ENCODE measurements around the gene PPP4R3B. TPM values are rescaled to one million over a fixed set of nuclear protein-coding genes. Genes with fewer than 3 reads are reported as not detected.

PPP4R3B gene
- 9.2 and 11.6 TPM in 2 replicates for total RNA-seq (2014; rRNA removed; shearing (Covaris generic); ENCODE audit: low replicate concordance)

GRCh38 chr2:55617175-55618024, at the start of gene PPP4R3B:
PPP4R3B (minus strand) TSS chr2:55617622; CDS start chr2:55617285, 337 bp downstream.
- in situ Hi-C loops (cut with HindIII; ENCODE audit: low pct_unique_long_range_greater_than_20kb, low sequenced_read_pairs) = no loop called here
- peak; percentile 100 for DNase-seq (ENCODE audit: low read depth)

DNA sequence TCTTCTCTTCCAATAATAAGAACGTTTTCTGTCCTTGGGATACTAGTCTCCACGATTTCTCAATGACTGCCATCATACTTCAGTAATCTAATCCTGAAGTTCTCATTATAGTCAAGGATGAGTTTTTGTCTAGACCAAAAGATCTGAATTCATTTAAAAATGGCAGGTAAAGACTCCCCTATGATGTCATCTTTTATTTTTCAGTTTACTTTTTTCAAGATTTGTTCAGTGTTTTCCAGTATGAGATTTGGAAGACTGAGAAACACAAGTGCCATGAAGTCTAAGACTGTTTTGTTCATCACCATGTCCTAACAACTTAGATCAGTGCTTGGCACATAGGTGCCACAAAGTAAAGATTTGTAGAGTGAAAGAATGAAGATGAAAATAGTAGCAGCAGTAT, 35.8 kb upstream of the PPP4R3B start:
- in situ Hi-C loops (cut with HindIII; ENCODE audit: low pct_unique_long_range_greater_than_20kb, low sequenced_read_pairs) = no loop called here
- DNase-seq (ENCODE audit: low read depth) = no peak

DNA sequence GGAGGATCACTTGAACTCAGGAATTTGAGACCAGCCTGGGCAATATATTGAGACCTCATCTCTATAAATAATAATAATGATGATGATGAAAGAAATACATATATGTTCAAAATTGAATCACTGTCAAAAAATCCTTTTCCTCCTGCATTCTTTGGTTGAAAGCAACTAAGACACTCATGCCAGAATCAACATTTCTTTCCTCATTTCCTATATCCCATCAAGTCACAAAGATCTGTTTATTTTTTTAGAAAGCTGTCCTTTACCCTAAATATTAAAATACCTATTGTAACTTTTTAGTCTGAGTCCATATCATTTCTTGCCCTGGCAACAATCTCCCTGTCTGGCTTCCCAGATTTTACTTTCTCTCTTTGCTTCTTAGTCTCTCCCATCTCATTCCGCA, 31.8 kb upstream of the PPP4R3B start:
- in situ Hi-C loops (cut with HindIII; ENCODE audit: low pct_unique_long_range_greater_than_20kb, low sequenced_read_pairs) = no loop called here
- no peak for DNase-seq (ENCODE audit: low read depth)

- in situ Hi-C loops (cut with HindIII; ENCODE audit: low pct_unique_long_range_greater_than_20kb, low sequenced_read_pairs) = no loop called here
- DNase-seq (ENCODE audit: low read depth) = no peak
Observed at GRCh38 chr2:55636831-55637230, 19.4 kb upstream of the PPP4R3B start.

GRCh38 chr2:55628931-55629330, 11.5 kb upstream of the PPP4R3B start:
- DNase-seq (ENCODE audit: low read depth) = no peak
- in situ Hi-C loops (cut with HindIII; ENCODE audit: low pct_unique_long_range_greater_than_20kb, low sequenced_read_pairs) = no loop called here

DNA sequence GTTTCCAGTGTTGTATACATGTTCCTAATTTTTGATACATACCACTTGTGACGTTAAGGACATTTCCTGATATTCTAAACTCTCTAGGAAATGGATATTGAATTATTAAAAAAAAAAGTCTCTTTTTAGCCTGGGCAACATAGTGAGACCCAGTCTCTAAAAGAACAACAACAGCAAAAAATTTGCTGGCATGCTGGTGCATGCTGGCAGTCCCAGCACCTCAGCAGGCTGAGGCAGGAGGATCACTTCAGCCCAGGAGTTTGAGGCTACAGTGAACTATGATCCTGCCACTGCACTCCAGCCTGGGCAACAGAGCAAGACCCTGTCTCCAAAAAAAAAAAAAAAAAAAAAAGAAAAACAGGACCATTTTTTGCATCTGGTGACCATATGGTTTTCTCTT, 10.5 kb upstream of the PPP4R3B start:
- DNase-seq (ENCODE audit: low read depth) = no peak
- in situ Hi-C loops (cut with HindIII; ENCODE audit: low pct_unique_long_range_greater_than_20kb, low sequenced_read_pairs) = no loop called here

DNA sequence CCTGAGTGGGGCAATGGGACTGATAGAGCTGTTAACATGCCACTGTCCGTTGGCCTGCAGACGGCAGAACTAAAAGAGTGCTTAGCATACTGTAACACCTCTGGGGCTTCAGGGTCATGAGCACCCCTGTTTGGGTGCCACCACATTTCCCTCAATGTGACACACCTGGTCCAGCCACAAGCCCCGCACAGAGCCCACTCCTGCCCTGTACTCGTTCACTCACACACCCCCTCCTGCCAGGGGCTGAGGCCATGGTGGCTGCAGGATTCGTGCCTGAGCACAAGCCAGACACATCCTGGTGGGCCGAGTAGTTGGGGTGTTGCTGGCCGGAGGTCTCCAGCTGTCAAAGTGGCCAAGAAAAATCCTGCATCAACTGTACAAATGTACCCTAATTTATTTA, 4.4 kb upstream of the PPP4R3B start:
- in situ Hi-C loops (cut with HindIII; ENCODE audit: low pct_unique_long_range_greater_than_20kb, low sequenced_read_pairs) = no loop called here
- DNase-seq (ENCODE audit: low read depth) = no peak

DNA sequence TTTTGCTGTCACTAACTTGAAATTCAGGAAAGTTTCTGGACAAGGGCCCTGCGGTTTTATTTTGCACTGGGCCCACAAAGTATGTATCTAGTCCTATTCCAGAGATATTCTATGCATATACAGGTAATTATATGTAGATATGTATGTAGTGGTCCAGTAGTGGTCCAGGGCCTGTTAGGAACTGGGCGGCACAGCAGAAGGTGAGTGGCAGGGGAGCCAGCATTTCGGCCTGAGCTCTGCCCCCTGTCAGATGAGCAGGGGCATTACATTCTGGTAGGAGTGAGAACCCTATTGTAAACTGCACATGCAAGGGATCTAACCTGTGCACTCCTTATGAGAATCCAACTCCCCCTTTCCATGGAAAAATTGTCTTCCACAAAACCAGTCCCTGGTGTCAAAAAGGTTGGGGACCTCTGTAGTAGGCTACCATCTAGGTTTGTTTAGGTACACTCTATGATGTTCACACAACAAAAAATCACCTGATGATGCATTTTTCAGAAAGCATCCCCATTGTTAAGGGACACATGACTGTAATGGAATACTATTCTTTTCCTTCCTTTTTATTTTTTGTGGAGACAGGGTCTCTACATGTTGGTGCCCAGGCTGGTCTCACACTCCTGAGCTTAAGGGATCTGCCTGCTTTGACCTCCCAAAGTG, 2.8 kb upstream of the PPP4R3B start:
- in situ Hi-C loops (cut with HindIII; ENCODE audit: low pct_unique_long_range_greater_than_20kb, low sequenced_read_pairs) = no loop called here
- DNase-seq (ENCODE audit: low read depth) = no peak

- DNase-seq (ENCODE audit: low read depth) = peak; percentile 62
- in situ Hi-C loops (cut with HindIII; ENCODE audit: low pct_unique_long_range_greater_than_20kb, low sequenced_read_pairs) = no loop called here
Observed at GRCh38 chr2:55618275-55619055, 1.0 kb upstream of the PPP4R3B start.

DNA sequence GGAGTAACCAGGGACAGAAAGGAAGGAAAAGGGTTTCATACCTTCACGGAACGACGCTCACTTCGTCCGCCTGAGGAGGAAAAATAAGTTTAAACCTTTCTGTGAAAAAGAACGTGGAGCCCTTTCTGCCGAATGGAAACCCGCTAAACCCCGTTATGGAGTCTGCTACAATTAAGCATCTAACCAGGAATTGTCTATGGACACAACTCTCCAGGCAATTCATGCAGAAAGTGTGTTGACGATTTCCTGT, 528 bp upstream of the PPP4R3B start:
- in situ Hi-C loops (cut with HindIII; ENCODE audit: low pct_unique_long_range_greater_than_20kb, low sequenced_read_pairs) = no loop called here

DNA sequence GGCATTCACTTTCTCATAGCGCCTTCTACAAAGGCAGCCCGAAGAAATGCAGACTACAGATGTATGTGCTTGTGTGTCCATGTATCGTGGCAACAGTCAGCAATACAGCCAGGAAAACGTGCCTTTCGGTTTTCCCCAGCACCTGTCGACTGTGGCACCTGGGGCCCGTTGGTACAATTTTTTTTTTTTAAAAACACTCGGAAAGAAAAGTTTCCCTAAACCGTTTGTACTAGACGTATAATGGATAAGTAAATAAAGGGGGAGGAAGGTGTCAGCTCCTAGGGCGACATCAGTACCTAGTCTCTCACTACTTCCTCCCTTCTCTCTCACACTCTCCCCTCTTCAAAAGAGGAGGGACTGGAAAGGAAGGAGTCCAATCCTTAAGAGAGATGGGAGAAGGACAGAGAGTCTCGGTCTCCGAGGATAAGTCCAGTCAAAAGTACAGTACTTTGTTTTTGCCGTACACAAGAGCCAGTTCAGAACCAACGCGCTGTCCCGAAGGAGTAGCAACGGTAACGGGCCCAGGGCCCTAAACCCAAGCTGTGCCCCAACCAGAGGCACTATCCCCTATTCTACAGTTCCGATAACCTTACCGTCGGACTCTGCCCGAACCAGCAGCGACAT, 759 bp downstream of the PPP4R3B start:
- DNase-seq (ENCODE audit: low read depth) = peak; percentile 64
- in situ Hi-C loops (cut with HindIII; ENCODE audit: low pct_unique_long_range_greater_than_20kb, low sequenced_read_pairs) = no loop called here

More for the DNA sequence above, 528 bp upstream of the PPP4R3B start:
- DNase-seq (ENCODE audit: low read depth) = no peak

DNA sequence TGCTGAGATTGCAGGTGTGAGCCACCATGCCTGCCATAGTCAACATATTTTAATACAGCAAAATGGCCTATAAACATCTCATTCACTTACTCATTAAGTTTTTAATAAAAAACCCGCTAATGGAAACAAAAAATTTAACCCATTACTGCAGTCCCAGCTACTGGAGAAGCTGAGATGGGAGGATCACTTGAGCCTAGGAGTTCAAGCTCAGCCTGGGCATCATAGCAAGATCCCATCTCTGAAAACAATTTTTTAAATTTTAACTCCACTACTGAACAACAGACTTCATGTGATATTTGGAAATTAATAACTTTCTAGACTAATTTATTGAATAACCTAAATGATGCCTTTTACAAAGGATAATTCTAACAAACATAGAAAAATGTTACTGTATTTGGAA, 5.4 kb downstream of the PPP4R3B start:
- in situ Hi-C loops (cut with HindIII; ENCODE audit: low pct_unique_long_range_greater_than_20kb, low sequenced_read_pairs) = no loop called here

DNA sequence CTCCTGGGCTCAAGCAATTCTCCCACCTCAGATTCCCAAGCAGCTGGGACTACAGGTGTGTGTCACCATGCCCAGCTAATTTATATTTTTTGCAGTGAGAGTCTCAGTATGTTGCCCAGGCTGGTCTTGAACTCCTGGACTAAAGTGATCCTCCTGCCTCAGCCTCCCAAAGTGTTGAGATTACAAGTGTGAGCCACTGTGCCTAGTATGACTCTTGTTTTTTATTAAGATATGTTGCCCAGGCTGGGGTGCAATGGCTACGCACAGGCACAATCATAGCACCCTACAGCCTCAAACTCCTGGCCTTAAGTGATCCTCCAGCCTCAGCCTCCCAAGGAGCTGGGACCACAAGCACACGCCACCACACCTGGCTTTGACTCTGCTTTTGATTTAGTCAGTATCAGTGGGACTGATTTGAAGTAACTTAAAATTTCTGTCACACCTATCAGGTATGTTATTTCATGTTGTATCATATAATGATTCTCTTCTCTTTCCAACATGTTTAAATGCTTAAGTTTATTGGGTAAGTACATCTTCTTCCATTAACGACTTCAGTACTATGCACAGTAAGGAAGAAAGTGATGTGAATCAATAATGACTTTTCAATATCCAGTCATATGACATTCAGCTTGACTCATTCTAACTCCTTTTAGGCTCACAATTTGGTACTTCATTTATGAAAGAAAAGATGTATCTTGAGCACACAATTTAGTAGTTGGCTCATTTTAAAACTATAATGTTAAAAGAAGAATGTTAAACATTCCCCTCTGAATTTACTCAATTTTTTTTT, 6.3 kb downstream of the PPP4R3B start:
- no peak for DNase-seq (ENCODE audit: low read depth)
- in situ Hi-C loops (cut with HindIII; ENCODE audit: low pct_unique_long_range_greater_than_20kb, low sequenced_read_pairs) = no loop called here

More for the DNA sequence above, 5.4 kb downstream of the PPP4R3B start:
- no peak for DNase-seq (ENCODE audit: low read depth)

DNA sequence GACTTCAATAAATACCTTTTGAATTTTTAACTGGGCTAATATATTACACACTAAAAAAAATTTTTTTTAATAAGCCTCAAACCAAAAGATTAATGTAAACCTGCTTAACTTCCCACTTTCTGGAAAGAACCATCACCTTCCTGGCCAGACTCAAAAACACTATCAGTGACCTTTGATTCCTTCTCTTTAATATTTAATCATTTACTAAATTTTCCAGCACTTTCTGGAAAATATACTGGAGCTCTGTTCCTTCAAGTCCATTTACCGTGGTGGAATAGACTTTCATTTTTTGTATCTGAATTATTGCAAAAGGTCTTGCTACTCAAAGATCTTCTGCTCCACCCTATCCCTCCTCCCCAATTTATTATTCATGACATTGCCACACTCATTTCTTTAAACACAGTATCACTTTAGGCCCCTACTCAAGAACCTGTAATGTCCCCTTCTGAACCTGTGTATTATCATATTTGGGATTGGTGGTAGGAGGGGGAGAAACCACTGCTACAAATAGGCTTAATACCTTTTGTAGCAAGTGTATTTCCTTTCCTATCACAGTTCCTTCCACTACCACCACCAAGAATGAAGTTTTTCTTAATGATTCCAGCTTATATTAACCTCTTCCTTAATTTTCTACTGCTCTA, 7.4 kb downstream of the PPP4R3B start:
- in situ Hi-C loops (cut with HindIII; ENCODE audit: low pct_unique_long_range_greater_than_20kb, low sequenced_read_pairs) = no loop called here
- no peak for DNase-seq (ENCODE audit: low read depth)

- no peak for DNase-seq (ENCODE audit: low read depth)
Observed at GRCh38 chr2:55609193-55609794, 8.1 kb downstream of the PPP4R3B start.

DNA sequence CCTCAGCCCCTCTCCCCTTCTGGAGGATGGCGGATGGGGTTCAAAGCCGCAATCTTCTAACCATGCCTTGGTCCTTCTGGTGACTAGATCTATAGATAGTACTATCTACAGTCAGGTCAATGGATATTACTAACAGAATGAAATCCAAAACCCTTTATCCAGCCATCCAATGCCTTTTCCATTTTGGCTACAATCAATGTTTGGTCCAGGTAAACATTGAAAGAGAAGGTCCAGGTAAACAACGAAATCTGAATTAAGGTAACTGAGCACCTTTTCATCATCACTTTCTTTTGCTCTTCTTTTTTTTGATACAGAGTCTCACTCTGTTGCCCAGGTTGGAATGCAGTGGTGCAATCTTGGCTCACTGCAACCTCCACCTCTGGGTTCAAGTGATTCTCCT, 9.7 kb downstream of the PPP4R3B start:
- DNase-seq (ENCODE audit: low read depth) = no peak
- in situ Hi-C loops (cut with HindIII; ENCODE audit: low pct_unique_long_range_greater_than_20kb, low sequenced_read_pairs) = no loop called here

More at GRCh38 chr2:55609193-55609794, 8.1 kb downstream of the PPP4R3B start:
- in situ Hi-C loops (cut with HindIII; ENCODE audit: low pct_unique_long_range_greater_than_20kb, low sequenced_read_pairs) = no loop called here

GRCh38 chr2:55604027-55604565, 13.3 kb downstream of the PPP4R3B start:
- no peak for DNase-seq (ENCODE audit: low read depth)
- in situ Hi-C loops (cut with HindIII; ENCODE audit: low pct_unique_long_range_greater_than_20kb, low sequenced_read_pairs) = no loop called here
